ENCODE data around the gene KIF1A. TPM values are rescaled to one million over a fixed set of nuclear protein-coding genes. Genes with fewer than 3 reads are reported as not detected.

KIF1A gene
- total RNA-seq, 1 experiment from 2014 or later, result not detected

DNA sequence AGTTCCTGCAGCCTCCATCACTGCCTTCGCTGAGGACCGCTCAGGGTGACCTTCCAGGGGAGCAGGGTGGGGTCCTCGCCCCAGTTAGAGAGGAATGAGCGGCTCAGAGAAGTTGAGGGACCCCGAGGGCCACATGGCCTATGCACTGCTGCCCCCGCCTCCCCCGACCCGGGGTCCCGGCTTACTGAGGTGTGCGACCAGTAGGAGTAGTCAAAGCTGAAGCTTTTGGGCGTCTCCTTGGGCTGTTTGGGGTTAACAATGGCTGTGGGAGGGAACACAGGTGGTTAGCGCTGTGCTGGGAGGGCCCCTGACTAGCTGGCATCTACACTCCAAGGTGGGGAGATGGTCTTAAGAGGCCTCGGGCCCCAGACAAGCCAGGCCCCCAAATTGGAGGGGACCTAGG lies 31.0 kb downstream of the KIF1A start:
- TF ChIP-seq EZH2 (IDR thresholded peaks at IDR 0.05; ENCODE audit: low read depth), result no peak
- TF ChIP-seq, protein P1, sequence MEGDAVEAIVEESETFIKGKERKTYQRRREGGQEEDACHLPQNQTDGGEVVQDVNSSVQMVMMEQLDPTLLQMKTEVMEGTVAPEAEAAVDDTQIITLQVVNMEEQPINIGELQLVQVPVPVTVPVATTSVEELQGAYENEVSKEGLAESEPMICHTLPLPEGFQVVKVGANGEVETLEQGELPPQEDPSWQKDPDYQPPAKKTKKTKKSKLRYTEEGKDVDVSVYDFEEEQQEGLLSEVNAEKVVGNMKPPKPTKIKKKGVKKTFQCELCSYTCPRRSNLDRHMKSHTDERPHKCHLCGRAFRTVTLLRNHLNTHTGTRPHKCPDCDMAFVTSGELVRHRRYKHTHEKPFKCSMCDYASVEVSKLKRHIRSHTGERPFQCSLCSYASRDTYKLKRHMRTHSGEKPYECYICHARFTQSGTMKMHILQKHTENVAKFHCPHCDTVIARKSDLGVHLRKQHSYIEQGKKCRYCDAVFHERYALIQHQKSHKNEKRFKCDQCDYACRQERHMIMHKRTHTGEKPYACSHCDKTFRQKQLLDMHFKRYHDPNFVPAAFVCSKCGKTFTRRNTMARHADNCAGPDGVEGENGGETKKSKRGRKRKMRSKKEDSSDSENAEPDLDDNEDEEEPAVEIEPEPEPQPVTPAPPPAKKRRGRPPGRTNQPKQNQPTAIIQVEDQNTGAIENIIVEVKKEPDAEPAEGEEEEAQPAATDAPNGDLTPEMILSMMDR (conservative IDR thresholded peaks at IDR 0.05), result no peak
- no peaks in the 10 kb centered on the region for H3F3A ChIP-seq (ENCODE audit: insufficient read depth, low read depth)
- intact Hi-C loops (cut with micrococcal nuclease; ENCODE audit: unreplicated experiment), result no loop called here
- ChIA-PET CTCF (no interaction called here), POLR2A (ENCODE audit: unreplicated experiment) (no interaction called here)
- DNase-seq, result no peak
- H3K27me3 ChIP-seq (ENCODE audit: insufficient read depth, low read depth), result peaks cover 97% of the 10 kb centered on the region
- H3K4me1 ChIP-seq (replicated peaks; ENCODE audit: insufficient read depth), result no peaks in the 10 kb centered on the region
- no peaks in the 10 kb centered on the region for H3K9me3 ChIP-seq (ENCODE audit: insufficient read depth, low read depth)
- no TSS peak for BruUV-seq (replicated peaks)
- H3K27ac ChIP-seq, result no peak overlapping the region
- no peaks in the 10 kb centered on the region for H3K79me2 ChIP-seq (ENCODE audit: low read depth)
- no peaks in the 10 kb centered on the region for H3K36me3 ChIP-seq (ENCODE audit: low read depth)
- no peak overlapping the region for H3K4me3 ChIP-seq
- H3K9me2 ChIP-seq (ENCODE audit: insufficient read depth), result no peaks in the 10 kb centered on the region
- H3K4me2 ChIP-seq, result no peak overlapping the region
- H2AFZ ChIP-seq, result no peak overlapping the region
- H4K20me1 ChIP-seq (ENCODE audit: insufficient read depth), result no peaks in the 10 kb centered on the region

DNA sequence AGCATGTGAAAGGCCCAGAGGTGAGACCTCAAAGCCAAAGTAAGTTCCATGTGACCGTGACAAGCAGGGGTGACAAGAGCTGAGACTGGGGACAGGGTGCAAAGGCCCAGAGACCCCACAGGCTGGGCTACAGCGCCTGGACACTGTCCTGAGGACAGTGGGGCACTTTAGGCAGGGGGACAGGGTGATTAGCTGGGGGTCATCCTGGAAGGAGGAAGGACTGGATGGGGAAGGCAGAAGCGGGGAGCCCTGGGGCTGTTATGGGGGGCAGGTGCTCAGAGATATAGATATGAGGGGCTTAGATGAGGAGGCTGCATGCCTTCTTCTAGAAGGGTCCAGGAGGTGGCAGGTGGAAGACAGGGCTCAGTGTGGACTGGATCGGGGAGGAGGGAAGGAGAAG lies 31.5 kb downstream of the KIF1A start:
- no peak for TF ChIP-seq EZH2 (IDR thresholded peaks at IDR 0.05; ENCODE audit: low read depth)
- TF ChIP-seq, protein P1 (conservative IDR thresholded peaks at IDR 0.05), result no peak
- no TSS peak for BruUV-seq (replicated peaks)
- Histone ChIP-seq H3K27me3 (ENCODE audit: insufficient read depth, low read depth) (peaks cover 97% of the 10 kb centered on the region), H3K36me3 (ENCODE audit: low read depth) (no peaks in the 10 kb centered on the region), H4K20me1 (ENCODE audit: insufficient read depth) (no peaks in the 10 kb centered on the region), H3K4me1 (replicated peaks; ENCODE audit: insufficient read depth) (no peaks in the 10 kb centered on the region), H3K9me3 (ENCODE audit: insufficient read depth, low read depth) (no peaks in the 10 kb centered on the region), H2AFZ (no peak overlapping the region), H3K27ac (no peak overlapping the region), H3K4me3 (no peak overlapping the region), H3K9me2 (ENCODE audit: insufficient read depth) (no peaks in the 10 kb centered on the region), H3F3A (ENCODE audit: insufficient read depth, low read depth) (no peaks in the 10 kb centered on the region), H3K79me2 (ENCODE audit: low read depth) (no peaks in the 10 kb centered on the region), H3K4me2 (no peak overlapping the region)
- intact Hi-C loops (cut with micrococcal nuclease; ENCODE audit: unreplicated experiment), result no loop called here
- ChIA-PET CTCF (no interaction called here), POLR2A (ENCODE audit: unreplicated experiment) (no interaction called here)
- DNase-seq, result no peak

DNA sequence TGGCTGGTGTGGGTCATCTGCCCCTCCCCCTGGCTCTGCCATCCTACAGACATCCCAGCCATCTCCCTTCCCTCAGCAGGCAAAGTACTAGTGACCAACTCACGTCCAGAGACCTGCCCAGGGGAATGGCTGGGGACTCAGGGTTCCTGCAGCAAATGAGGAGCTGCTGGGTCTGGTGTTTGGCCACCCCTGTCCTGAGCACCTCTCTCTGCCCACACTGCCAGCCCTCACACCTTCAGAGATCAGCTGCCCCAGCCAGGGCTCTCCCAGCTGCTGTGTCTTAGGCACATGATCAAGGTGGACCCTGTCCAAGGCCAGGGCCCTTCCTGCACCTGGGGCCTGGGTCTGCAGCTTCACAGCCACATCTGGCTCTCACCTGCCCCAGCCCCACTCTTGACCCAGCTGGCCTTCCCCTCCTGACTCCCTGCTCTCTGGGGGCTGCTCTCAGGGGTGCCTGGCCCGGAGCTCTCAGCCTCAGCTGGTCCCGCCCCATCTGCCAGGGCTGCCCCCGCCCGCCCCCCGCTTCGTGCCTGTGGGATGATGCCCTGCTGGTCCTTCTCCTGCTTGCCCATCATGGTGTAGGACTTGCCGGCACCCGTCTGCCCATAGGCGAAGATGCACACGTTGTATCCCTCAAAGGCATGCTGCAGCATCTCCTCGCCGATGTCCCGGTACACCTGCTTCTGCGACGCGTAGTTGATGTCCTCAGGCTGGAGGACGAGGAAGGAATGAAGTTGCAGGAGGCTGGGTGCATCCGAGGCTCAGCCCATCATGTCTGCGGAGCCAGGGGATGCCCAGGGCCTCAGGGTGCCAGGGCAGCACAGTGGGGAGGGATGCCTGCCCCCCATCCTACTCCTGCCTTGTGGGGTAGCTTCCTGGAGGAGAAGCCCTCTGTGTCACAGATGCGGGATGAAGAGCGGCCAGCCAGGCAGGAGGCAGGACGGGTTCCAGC lies 32.2 kb downstream of the KIF1A start:
- ChIA-PET CTCF (no interaction called here), POLR2A (ENCODE audit: unreplicated experiment) (no interaction called here)
- Histone ChIP-seq H3K9me2 (ENCODE audit: insufficient read depth) (no peaks in the 10 kb centered on the region), H3K27ac (no peak overlapping the region), H3K27me3 (ENCODE audit: insufficient read depth, low read depth) (peaks cover 93% of the 10 kb centered on the region), H3F3A (ENCODE audit: insufficient read depth, low read depth) (no peaks in the 10 kb centered on the region), H4K20me1 (ENCODE audit: insufficient read depth) (no peaks in the 10 kb centered on the region), H3K36me3 (ENCODE audit: low read depth) (no peaks in the 10 kb centered on the region), H3K4me2 (no peak overlapping the region), H3K4me3 (no peak overlapping the region), H3K4me1 (replicated peaks; ENCODE audit: insufficient read depth) (no peaks in the 10 kb centered on the region), H3K79me2 (ENCODE audit: low read depth) (no peaks in the 10 kb centered on the region), H3K9me3 (ENCODE audit: insufficient read depth, low read depth) (no peaks in the 10 kb centered on the region), H2AFZ (no peak overlapping the region)
- intact Hi-C loops (cut with micrococcal nuclease; ENCODE audit: unreplicated experiment), result no loop called here
- BruUV-seq (replicated peaks), result no TSS peak
- TF ChIP-seq, protein P1 (conservative IDR thresholded peaks at IDR 0.05), result no peak
- no peak for TF ChIP-seq EZH2 (IDR thresholded peaks at IDR 0.05; ENCODE audit: low read depth)
- no peak for DNase-seq
